HG03066 (cell line): Measurements from ENCODE around the gene CUZD1.

Experiments used
- ATAC-seq: cut with Tn5 transposase; IDR thresholded peaks from one replicate; pipeline ENCODE4 v1.9.1; 2021; ENCODE audit warnings: low read depth; ENCODE audit not compliant: unreplicated experiment

Gene CUZD1

GRCh38 chr10:122821808-122822207 is 23.8 kb downstream of the CUZD1 start:
- ATAC-seq: no peak

DNA sequence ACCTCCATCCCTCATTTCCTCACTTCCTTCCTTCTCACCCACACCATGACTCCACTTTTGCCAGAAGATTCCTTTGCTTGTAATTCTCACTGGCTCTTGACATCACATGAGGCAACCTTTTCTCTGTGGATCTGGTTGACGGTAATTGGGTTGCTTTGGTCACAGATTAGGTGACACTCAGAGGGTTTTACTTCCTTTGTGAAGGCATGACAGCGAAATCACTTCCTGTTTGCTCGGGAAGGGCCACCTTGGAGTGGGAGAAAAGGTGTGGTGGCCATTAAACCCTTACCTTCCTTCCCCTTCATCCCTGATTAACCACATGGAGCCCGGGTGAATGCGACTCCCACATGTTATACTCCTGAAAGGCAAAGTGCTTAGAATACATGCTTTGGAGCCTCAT is 30.2 kb downstream of the CUZD1 start:
- no peak for ATAC-seq

GRCh38 chr10:122814493-122814892 is 31.2 kb downstream of the CUZD1 start:
- ATAC-seq: no peak

DNA sequence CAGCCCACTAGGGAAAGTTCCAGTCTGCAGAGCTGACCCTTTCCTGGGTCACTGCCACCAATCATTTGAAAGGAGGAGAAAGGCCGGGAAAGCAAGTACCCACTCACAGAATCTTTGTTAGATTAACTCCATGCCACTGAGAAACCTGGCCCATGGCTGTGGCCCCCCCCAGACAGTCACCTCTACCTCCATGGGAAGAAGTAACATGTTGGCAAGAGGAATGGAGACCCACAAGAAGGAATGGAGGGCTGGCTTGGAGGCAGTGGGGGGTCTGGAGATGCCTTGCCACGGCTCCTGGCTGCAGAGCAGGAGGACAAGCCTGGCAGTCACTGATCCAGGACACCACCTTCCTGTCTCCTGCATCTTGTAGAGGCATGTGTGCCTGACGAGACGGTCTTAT is 32.9 kb downstream of the CUZD1 start:
- ATAC-seq: no peak

DNA sequence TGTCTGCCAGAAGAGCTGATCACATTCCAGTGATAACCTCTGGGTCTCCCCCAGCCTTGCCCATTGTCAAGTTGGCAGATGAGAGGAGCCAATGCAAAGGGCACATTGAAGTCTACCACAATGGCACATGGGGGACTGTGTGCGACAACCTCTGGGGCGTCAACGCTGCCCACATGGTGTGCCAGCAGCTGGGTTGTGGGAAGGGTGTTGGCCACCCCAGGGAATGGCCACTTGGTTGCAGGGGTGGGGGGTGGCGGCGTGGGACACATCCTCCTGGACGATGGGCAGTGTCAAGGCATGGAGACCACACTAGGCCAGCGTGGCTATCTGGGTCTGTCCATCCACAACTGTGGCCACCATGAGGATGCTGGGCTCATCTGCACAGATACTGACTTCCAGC is 43.4 kb downstream of the CUZD1 start:
- no peak for ATAC-seq

DNA sequence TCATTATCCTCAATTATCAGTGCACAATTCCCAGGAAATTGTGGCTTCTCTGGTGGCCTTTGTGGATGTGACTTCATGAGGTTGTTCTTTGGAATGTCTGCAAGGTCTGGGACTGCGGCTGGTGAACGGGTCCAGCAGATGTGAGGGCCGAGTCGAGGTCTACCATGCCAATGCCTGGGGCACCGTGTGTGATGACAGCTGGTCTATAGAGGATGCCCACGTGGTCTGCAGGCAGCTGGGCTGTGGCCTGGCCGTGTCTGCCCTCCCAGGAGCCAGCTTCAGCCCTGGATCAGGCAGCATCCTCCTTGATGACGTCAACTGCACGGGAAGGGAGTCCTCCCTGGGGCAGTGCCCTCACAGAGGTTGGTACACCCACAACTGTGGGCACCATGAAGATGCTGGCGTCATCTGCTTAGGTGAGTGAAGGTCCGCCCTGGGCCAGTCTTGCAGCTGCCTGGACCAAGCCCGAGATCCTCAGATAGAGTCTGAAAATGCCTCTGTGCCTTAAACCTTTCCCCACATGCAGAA is 46.9 kb downstream of the CUZD1 start:
- ATAC-seq: no peak

DNA sequence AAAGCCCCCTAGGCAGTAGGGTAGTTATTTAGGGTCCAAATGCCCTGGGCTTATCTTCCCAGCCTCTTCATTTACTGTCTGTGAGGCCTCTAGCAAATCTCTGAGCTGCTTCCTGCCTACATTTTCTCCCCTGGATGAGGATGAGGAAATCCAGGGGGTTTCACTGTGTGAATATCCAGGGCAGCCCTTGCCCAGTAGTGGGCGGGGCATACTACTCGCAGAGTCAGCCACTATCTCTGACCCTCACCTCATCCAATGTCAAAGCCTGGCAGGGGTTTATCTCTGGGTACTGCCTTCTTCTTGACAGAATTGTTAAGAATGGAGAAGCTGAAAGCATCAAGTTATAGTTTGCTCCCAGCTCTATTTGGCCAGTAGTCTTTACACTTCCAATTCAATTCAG is 48.9 kb downstream of the CUZD1 start:
- no peak for ATAC-seq

DNA sequence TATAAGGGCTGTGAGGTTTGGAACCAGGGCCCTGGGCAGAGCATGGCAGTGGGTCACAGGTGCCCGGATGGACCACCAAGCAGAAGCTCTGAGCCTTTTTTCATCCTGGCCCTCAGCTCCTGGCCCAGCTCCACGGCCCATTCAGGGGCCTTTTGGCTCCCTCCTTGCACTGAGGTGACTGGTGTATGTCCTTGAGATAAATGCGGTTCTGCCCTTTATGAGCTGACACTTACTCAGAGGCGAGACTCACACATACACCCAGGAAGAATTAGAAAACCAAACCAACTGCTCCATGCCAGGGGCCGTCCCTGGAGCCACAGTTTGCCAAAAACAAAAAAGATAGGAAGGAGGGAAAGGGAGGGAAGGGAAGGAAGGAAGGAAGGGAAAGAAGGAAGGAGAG is 49.7 kb downstream of the CUZD1 start:
- ATAC-seq: no peak

DNA sequence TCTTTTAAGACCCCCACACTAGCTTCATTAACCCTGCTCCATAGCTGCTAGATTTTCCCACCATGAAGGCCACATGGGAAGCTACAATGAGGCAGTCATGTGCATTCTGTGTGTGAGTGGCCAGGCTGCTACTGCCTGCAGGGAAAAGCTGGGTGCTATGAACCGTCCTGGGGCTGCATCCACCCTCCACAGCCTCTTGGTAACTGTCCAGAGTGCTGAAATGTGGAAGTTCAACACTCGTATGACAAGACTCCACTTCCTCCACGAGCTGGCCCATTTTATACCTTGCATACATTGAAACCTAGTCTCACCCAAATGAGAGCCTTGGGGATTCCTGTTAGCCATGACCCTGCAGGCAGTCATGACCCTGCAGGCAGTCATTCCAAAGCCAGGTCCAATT is 59.4 kb downstream of the CUZD1 start:
- no peak for ATAC-seq

GRCh38 chr10:122782911-122783310 is 62.7 kb downstream of the CUZD1 start:
- ATAC-seq: no peak
